Endothelial cell of umbilical vein (primary cell): ENCODE measurements around the gene SMIM12. TPM values are rescaled to one million over a fixed set of nuclear protein-coding genes. Genes with fewer than 3 reads are reported as not detected.

Source experiments
- BruUV-seq: library from RNA; stranded (reverse); fragments of 400-500 nt; replicated peaks from 2 replicates; lab custom pipeline; 2021; lab: Mats Ljungman, UMichigan
- CTCF ChIA-PET: fragments of 300-600, 350-600 bp; sonication (Branson Sonifier 250); formaldehyde crosslinking; loops from one replicate; lab custom pipeline; 2021; ENCODE audit warnings: antibody characterized with exemption, inconsistent platforms; lab: Charles Lee
- POLR2A ChIA-PET: fragments of 300-600, 350-600 bp; sonication (Branson Sonifier 250); formaldehyde crosslinking; loops from one replicate; lab custom pipeline; 2021; ENCODE audit warnings: antibody characterized with exemption, inconsistent platforms; lab: Charles Lee
- DNase-seq: peaks from one replicate; pipeline ENCODE4 v3.0.0-alpha.2; 2011; ENCODE audit warnings: low read depth, low spot score
- FAIRE-seq: peaks from 2 replicates; lab custom pipeline; 2011; peaks lifted over from hg19 to GRCh38; lab: Jason Lieb, UNC
- H2AFZ ChIP-seq: 2 replicates; pipeline ENCODE4 v1.6.0; 2012; ENCODE audit warnings: low read depth, low read length, control low read depth, inconsistent platforms
- H3K27ac ChIP-seq: 2 replicates; pipeline ENCODE4 v1.5.1; 2011; ENCODE audit warnings: low read depth, mild to moderate bottlenecking, control low read depth, low read length, moderate library complexity; ENCODE audit not compliant: insufficient read depth
- H3K27me3 ChIP-seq, 2 experiments: 2 replicates each; pipeline versions ENCODE4 v1.6.0 to v1.6.1; 2011; ENCODE audit warnings: low read length in 2 of 2, mixed read lengths in 1 of 2; ENCODE audit not compliant: control insufficient read depth in 2 of 2, insufficient read depth in 2 of 2
- H3K36me3 ChIP-seq, 2 experiments: 2 replicates in 1 of 2; 3 replicates in 1 of 2; pipeline ENCODE4 v1.5.1; 2011; ENCODE audit warnings: low read length in 2 of 2, mild to moderate bottlenecking in 1 of 2, moderate library complexity in 1 of 2; ENCODE audit not compliant: control insufficient read depth in 2 of 2, insufficient read depth in 2 of 2; ENCODE audit errors: extremely low read depth in 1 of 2
- H3K4me1 ChIP-seq: 3 replicates; pipeline ENCODE4 v1.5.1; 2011; ENCODE audit warnings: mild to moderate bottlenecking, low read length; ENCODE audit not compliant: control insufficient read depth, insufficient read depth; ENCODE audit errors: extremely low read depth
- H3K4me2 ChIP-seq: 2 replicates; pipeline ENCODE4 v1.6.1; 2011; ENCODE audit warnings: low read length, control low read depth, mixed read lengths; ENCODE audit not compliant: insufficient read depth
- H3K4me3 ChIP-seq, 3 experiments: fragments of 200-600 bp in 1 of 3; sonication (generic), shearing (Covaris generic) in 1 of 3; replicated peaks in 1 of 3; 2 replicates each; pipeline ENCODE4 v1.5.1; 2011 to 2016; ENCODE audit warnings: control low read depth in 3 of 3, low read length in 3 of 3, mild to moderate bottlenecking in 2 of 3, inconsistent platforms in 1 of 3, low read depth in 1 of 3, moderate library complexity in 1 of 3; ENCODE audit not compliant: insufficient read depth in 1 of 3
- H3K79me2 ChIP-seq: 2 replicates; pipeline ENCODE4 v1.6.0; 2012; ENCODE audit warnings: low read length, inconsistent platforms; ENCODE audit not compliant: control insufficient read depth, insufficient read depth
- H3K9ac ChIP-seq: replicated peaks from 2 replicates; pipeline ENCODE3; 2011; ENCODE audit warnings: low read length, control low read depth; ENCODE audit not compliant: insufficient read depth; ENCODE audit errors: extremely low read depth
- H3K9me1 ChIP-seq: replicated peaks from 3 replicates; pipeline ENCODE4 v1.6.0; 2011; ENCODE audit warnings: mild to moderate bottlenecking, low read length; ENCODE audit not compliant: control insufficient read depth, insufficient read depth; ENCODE audit errors: extremely low read depth
- H3K9me3 ChIP-seq: replicated peaks from 2 replicates; pipeline ENCODE4 v1.5.1; 2012; ENCODE audit warnings: low read length, inconsistent platforms; ENCODE audit not compliant: control insufficient read depth, insufficient read depth
- H4K20me1 ChIP-seq: replicated peaks from 2 replicates; pipeline ENCODE3; 2011; ENCODE audit warnings: mild to moderate bottlenecking, low read length; ENCODE audit not compliant: control insufficient read depth, insufficient read depth; ENCODE audit errors: extremely low read depth
- CTCF ChIP-seq, 2 donors: IDR thresholded peaks; 1 replicate in 1 of 2; 2 replicates in 1 of 2; pipeline ENCODE4 v1.5.1; 2011; ENCODE audit warnings: low read length in 2 of 2, mild to moderate bottlenecking in 2 of 2, moderate library complexity in 2 of 2, control low read depth in 1 of 2, inconsistent platforms in 1 of 2, low read depth in 1 of 2; ENCODE audit not compliant: insufficient read depth in 1 of 2; ENCODE audit errors: extremely low read depth in 1 of 2
- EZH2 ChIP-seq: IDR thresholded peaks from 2 replicates; pipeline ENCODE4 v1.6.1; 2012; ENCODE audit warnings: borderline replicate concordance, low read depth, mild to moderate bottlenecking, moderate library complexity, low read length, inconsistent platforms; ENCODE audit not compliant: severe bottlenecking
- FOS ChIP-seq: IDR thresholded peaks from 2 replicates; pipeline ENCODE4 v1.6.1; 2011; ENCODE audit warnings: mild to moderate bottlenecking, low read length, moderate library complexity, borderline replicate concordance; ENCODE audit not compliant: insufficient read depth
- GATA2 ChIP-seq: IDR thresholded peaks from 2 replicates; pipeline ENCODE4 v1.7.0; 2011; ENCODE audit warnings: low read depth, mild to moderate bottlenecking, moderate library complexity, mixed read lengths, low read length; ENCODE audit not compliant: insufficient read length, insufficient read depth
- JUN ChIP-seq: IDR thresholded peaks from 2 replicates; pipeline ENCODE4 v1.6.1; 2011; ENCODE audit warnings: borderline replicate concordance, low read depth; ENCODE audit not compliant: insufficient read length, insufficient read depth
- MYC ChIP-seq: IDR thresholded peaks from one replicate; pipeline ENCODE4 v1.6.1; 2011; ENCODE audit warnings: mild to moderate bottlenecking, low read depth, low read length
- POLR2A ChIP-seq: IDR thresholded peaks from 2 replicates; pipeline ENCODE4 v1.6.1; 2012; ENCODE audit warnings: low read depth, mild to moderate bottlenecking, control low read depth, low read length
- POLR2AphosphoS5 ChIP-seq: IDR thresholded peaks from 2 replicates; pipeline ENCODE4 v1.6.1; 2012; ENCODE audit warnings: low read depth, mild to moderate bottlenecking, control low read depth, low read length, moderate library complexity; ENCODE audit not compliant: insufficient read depth
- dilution Hi-C: fragments of 300-500 bp; cut with MboI; formaldehyde crosslinking; loops from one replicate; pipeline ENCODE4 v1.15.0; 2019; ENCODE audit warnings: low sequenced_read_pairs; ENCODE audit not compliant: extremely low pct_ligation_motif_present
- intact Hi-C: fragments of 100-400 bp; cut with micrococcal nuclease; formaldehyde crosslinking; loops from one replicate; pipeline ENCODE4 v1.10.0; 2022
- polyA plus RNA-seq, 4 experiments: library from polyadenylated mRNA; depleted of rRNA in 3 of 4; stranded (reverse) in 3 of 4; unstranded in 1 of 4; fragments of >200 nt; gene quantifications; 2 replicates each; pipeline versions ENCODE4 v1.2.1 to v1.2.3, GENCODE V29; 2011 to 2012; ENCODE audit warnings: missing spikeins in 1 of 4
- total RNA-seq: library from RNA; stranded (reverse); gene quantifications from 2 replicates; pipeline ENCODE4 v1.2.3, GENCODE V29; 2021
- TF ChIP-seq, protein P1 (sequence below): IDR thresholded peaks from 2 replicates; pipeline ENCODE4 v1.6.1; 2011; ENCODE audit not compliant: insufficient read depth, insufficient read length

Gene SMIM12
- total and polyA plus RNA-seq, 2 donors (not counting 3 experiments of a cell fraction or from before 2014, with no cell fraction given): 66.2 to 85.9 TPM

- DNase-seq (peak; percentile 90), FAIRE-seq (no peak)
- Histone ChIP-seq H3K9ac (no peak overlapping the region), H3K4me1 (peaks cover 13% of the 10 kb centered on the region), H4K20me1 (no peaks in the 10 kb centered on the region), H3K4me2 (no peak overlapping the region), H3K36me3 (peaks cover 6 to 10% of the 10 kb centered on the region in 2 experiments), H3K27me3 (no peaks in the 10 kb centered on the region), H3K4me3 (no peak overlapping the region), H3K79me2 (peaks cover 13% of the 10 kb centered on the region), H2AFZ (no peak overlapping the region), H3K9me1 (no peaks in the 10 kb centered on the region), H3K27ac (no peak overlapping the region), H3K9me3 (no peaks in the 10 kb centered on the region)
- intact Hi-C loops (loop anchor here (1.0 to 10.0 kb wide), 7 partner anchors 8 to 711 kb away; partner anchors contain the start of gene ZMYM6), dilution Hi-C loops (no loop called here)
- peak; percentile 12 for TF ChIP-seq POLR2AphosphoS5
- TF ChIP-seq, protein P1, sequence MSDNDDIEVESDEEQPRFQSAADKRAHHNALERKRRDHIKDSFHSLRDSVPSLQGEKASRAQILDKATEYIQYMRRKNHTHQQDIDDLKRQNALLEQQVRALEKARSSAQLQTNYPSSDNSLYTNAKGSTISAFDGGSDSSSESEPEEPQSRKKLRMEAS: no peak
- ChIA-PET POLR2A (no interaction called here), CTCF (interaction anchor here (0.8 to 4.3 kb wide), 7 partner anchors 8 to 111 kb away, joined by 5 to 83 read pairs (median 9); partner anchors contain the start of gene GJA4)
- no TSS peak for BruUV-seq
Observed at GRCh38 chr1:34851431-34852105, 8.0 kb downstream of the SMIM12 start.

DNA sequence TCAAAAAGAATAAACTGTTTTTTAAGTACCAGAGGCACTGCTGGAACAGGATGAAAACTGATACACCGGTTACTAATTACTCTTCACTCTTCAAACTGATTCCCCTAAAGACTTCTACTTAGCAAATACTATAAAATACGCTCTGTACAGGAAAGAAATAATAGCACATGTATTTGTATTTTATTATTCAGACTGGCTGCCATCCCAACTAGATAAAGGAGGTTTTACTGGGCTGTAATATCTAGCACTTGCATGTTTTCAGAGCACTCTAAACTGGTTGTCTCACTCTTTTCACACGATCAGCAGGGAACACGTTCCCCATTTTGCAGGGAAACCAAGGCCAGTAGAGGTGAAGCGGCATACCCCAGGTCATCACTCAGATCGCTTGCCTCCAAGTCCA is 9.2 kb downstream of the SMIM12 start:
- Histone ChIP-seq H3K79me2 (peaks cover 7% of the 10 kb centered on the region), H3K27ac (no peak overlapping the region), H3K27me3 (no peaks in the 10 kb centered on the region), H3K4me2 (no peak overlapping the region), H4K20me1 (no peaks in the 10 kb centered on the region), H3K9me3 (no peaks in the 10 kb centered on the region), H3K36me3 (peaks cover 6% of the 10 kb centered on the region in 2 experiments), H2AFZ (no peak overlapping the region), H3K4me3 (no peak overlapping the region), H3K4me1 (peaks cover 13% of the 10 kb centered on the region), H3K9me1 (no peaks in the 10 kb centered on the region), H3K9ac (no peak overlapping the region)
- no TSS peak for BruUV-seq
- POLR2A ChIA-PET: no interaction called here
- no peak for FAIRE-seq
- CTCF ChIA-PET: interaction anchor here (4.3 kb wide), 1 partner anchor 63 kb away, joined by 83 read pairs; no protein-coding TSS in a partner anchor
- dilution Hi-C loops (no loop called here), intact Hi-C loops (loop anchor here (5.0 to 10.0 kb wide), 4 partner anchors 182 to 712 kb away; partner anchors contain the start of gene ZMYM6)
- TF ChIP-seq, protein P1: no peak
- TF ChIP-seq CTCF (IDR thresholded peaks at IDR 0.05; ENCODE audit: extremely low read depth in 1 of 2, insufficient read depth in 1 of 2, low read depth in 1 of 2, low read length in 2 of 2) (no peak), POLR2A (no peak), FOS (no peak), POLR2AphosphoS5 (no peak), EZH2 (no peak), GATA2 (no peak), JUN (no peak), MYC (no peak)
- DNase-seq: no peak
